ENCODE results near the gene ADAMTS16. TPM values are rescaled to one million over a fixed set of nuclear protein-coding genes. Genes with fewer than 3 reads are reported as not detected.

ADAMTS16 gene
- total RNA-seq, 2 experiments from 2014 or later, result not detected

DNA sequence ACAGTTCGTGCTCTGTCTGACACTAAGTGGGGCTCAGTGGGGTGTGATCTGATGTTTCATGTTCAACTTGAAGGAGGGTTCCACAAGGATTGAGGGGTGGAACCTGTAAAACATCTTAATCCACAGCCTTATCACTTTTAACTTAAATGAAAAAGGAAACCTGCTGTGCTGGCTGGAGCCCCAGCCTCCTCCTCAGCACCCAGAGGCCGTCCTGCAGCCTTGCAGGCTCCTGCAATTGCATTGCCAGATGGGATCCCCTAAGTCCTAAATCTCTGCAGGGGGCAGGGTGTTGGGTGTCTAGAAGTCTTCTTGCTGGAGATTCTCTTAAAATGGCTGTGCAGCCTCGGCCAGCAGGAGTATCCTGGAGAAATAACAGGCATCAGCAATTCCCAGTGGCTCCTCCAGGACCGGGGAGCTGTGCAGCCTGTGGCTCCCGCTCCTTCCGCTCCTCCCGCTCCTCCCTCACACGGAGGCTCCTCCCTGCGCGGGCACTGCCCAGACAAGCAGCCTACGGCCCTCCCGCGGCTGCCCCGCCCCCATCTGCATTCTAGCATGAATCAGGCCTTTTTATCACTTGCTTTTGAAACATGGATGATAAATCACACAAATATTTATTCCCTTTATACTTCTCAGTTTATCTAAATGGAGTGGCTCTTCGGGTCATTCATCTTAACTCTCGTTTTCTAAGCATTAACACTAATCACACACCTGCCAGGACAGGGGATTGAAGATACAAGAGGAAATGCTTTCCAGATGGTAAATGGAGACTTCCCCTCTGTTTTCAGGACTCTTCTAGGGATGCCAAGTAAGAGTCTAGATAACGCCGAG, 131.0 kb downstream of the ADAMTS16 start:
- no peaks in the 10 kb centered on the region for H3K9me3 Mint-ChIP-seq

DNA sequence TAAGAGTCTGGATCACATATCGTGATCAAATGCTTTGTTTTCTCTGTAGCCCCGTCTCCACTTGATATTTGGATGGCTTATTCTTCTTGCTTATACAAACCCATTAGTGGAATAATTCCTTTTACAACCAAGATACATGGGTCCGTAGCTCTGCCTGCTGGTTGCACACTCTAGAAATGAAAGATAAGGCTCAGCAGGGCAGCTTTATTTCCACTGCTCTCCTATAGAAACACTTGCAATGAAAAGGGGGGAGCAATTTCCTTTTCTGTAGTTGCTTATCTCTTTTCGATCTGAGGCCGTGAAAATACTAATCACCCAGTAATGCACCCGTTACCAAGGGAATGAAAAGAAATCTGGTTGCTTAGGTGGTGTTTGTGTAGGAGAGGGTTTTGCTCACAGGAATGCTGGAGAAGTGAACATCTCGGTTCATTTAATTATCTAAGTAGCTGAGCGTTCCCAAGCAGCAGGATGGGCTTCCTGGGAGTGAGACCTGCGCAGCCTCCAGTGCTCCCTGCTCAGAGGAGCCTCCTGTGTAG, 131.7 kb downstream of the ADAMTS16 start:
- Mint-ChIP-seq H3K27ac (no peak overlapping the region), H3K4me3 (no peak overlapping the region), H3K4me1 (ENCODE audit: low read depth) (no peaks in the 10 kb centered on the region), H3K27me3 (peaks cover 3% of the 10 kb centered on the region), H3K9me3 (no peaks in the 10 kb centered on the region), H3K36me3 (no peaks in the 10 kb centered on the region)
- ChIA-PET CTCF (no interaction called here), POLR2A (no interaction called here)
- no peak for DNase-seq
- intact Hi-C loops (cut with micrococcal nuclease), result no loop called here

More for the DNA sequence above, 131.0 kb downstream of the ADAMTS16 start:
- H3K4me1 Mint-ChIP-seq (ENCODE audit: low read depth), result no peaks in the 10 kb centered on the region
- H3K27ac Mint-ChIP-seq, result no peak overlapping the region
- no peak overlapping the region for H3K4me3 Mint-ChIP-seq
- CTCF ChIA-PET, result no interaction called here
- no peak for DNase-seq
- H3K27me3 Mint-ChIP-seq, result peaks cover 2% of the 10 kb centered on the region
- POLR2A ChIA-PET, result no interaction called here
- no peaks in the 10 kb centered on the region for H3K36me3 Mint-ChIP-seq
- intact Hi-C loops (cut with micrococcal nuclease), result no loop called here

GRCh38 chr5:5273398-5273797, 133.3 kb downstream of the ADAMTS16 start:
- peaks cover 3% of the 10 kb centered on the region for H3K27me3 Mint-ChIP-seq

DNA sequence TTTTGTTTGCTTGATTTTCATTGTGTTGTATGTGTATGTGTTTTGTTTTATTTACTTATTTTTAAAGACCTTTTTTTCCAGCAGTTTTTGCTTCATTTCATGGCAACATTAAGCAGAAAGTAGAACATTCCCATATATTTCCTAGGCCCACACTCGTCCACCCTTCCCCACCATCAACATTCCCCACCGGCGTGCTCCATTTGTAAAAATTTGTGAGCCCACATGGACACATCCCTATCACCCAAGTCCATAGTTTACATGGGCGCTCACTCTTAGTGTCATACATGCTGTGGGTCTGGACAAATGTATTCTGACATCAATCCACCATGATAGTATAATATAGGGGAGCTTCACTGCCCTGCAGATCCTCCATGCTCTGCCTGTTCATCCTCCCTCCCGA, 133.8 kb downstream of the ADAMTS16 start:
- H3K27ac Mint-ChIP-seq, result no peak overlapping the region
- no peak for DNase-seq
- CTCF ChIA-PET, result no interaction called here

More at GRCh38 chr5:5273398-5273797, 133.3 kb downstream of the ADAMTS16 start:
- CTCF ChIA-PET, result no interaction called here
- Mint-ChIP-seq H3K27ac (no peak overlapping the region), H3K4me1 (ENCODE audit: low read depth) (no peaks in the 10 kb centered on the region), H3K4me3 (no peak overlapping the region), H3K9me3 (no peaks in the 10 kb centered on the region), H3K36me3 (no peaks in the 10 kb centered on the region)
- DNase-seq, result no peak
- intact Hi-C loops (cut with micrococcal nuclease), result no loop called here
- POLR2A ChIA-PET, result no interaction called here

DNA sequence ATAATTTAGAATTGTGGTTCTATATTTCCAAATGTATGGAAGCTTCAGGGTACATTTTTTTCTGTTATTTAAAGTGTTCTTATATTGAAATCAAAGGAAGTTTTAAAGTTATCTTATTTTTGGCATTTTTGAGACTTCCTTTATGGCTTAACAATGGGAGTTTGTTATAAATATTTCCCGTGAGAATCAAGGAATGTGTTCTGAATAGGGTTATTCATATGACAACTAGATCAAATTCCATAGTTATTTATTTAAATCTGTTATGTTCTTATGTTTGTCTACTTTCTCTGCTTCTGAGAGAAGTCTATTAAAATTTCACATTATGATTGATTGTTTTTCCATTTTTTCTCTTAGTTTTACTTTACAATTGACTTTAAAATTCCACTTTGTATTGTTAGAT, 135.1 kb downstream of the ADAMTS16 start:
- no peak overlapping the region for H3K4me3 Mint-ChIP-seq

More for the DNA sequence above, 133.8 kb downstream of the ADAMTS16 start:
- intact Hi-C loops (cut with micrococcal nuclease), result no loop called here
- no peak overlapping the region for H3K4me3 Mint-ChIP-seq
- POLR2A ChIA-PET, result no interaction called here
- peaks cover 3% of the 10 kb centered on the region for H3K27me3 Mint-ChIP-seq
- no peaks in the 10 kb centered on the region for H3K4me1 Mint-ChIP-seq (ENCODE audit: low read depth)
- no peaks in the 10 kb centered on the region for H3K36me3 Mint-ChIP-seq
- H3K9me3 Mint-ChIP-seq, result no peaks in the 10 kb centered on the region

DNA sequence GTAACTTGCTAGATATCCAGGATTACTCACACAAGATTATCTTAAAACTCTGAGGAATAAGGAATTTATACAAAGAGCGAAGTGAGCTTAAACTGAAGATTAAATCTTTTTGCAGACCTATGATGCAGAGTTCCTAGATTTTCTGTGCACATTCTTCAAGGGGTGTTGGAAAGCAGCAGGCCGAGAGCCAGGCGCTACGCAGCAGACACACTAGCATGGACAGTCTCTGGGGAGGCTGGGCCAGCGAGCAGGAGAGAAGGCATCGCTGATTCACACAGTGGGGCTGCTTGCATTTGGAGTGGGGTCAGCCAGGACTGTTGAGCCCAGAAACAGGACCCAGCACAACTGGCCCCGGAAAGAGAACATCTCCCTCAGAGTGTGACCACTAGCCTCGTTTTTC, 136.3 kb downstream of the ADAMTS16 start:
- H3K36me3 Mint-ChIP-seq, result no peaks in the 10 kb centered on the region
- H3K27ac Mint-ChIP-seq, result no peak overlapping the region
- intact Hi-C loops (cut with micrococcal nuclease), result no loop called here
- H3K9me3 Mint-ChIP-seq, result no peaks in the 10 kb centered on the region
- POLR2A ChIA-PET, result no interaction called here
- CTCF ChIA-PET, result no interaction called here
- DNase-seq, result no peak
- no peak overlapping the region for H3K4me3 Mint-ChIP-seq
- peaks cover 3% of the 10 kb centered on the region for H3K27me3 Mint-ChIP-seq
- no peaks in the 10 kb centered on the region for H3K4me1 Mint-ChIP-seq (ENCODE audit: low read depth)

More for the DNA sequence above, 135.1 kb downstream of the ADAMTS16 start:
- ChIA-PET CTCF (interaction anchor here (1.1 kb wide), 1 partner anchor 9 kb away, joined by 3 read pairs; no protein-coding TSS in a partner anchor), POLR2A (interaction anchor here (0.7 kb wide), 1 partner anchor 12 kb away, joined by 7 read pairs; no protein-coding TSS in a partner anchor)
- H3K4me1 Mint-ChIP-seq (ENCODE audit: low read depth), result no peaks in the 10 kb centered on the region
- DNase-seq, result no peak
- intact Hi-C loops (cut with micrococcal nuclease), result no loop called here
- no peaks in the 10 kb centered on the region for H3K36me3 Mint-ChIP-seq
- peaks cover 3% of the 10 kb centered on the region for H3K27me3 Mint-ChIP-seq
- H3K27ac Mint-ChIP-seq, result no peak overlapping the region
- no peaks in the 10 kb centered on the region for H3K9me3 Mint-ChIP-seq

GRCh38 chr5:5276951-5277517, 136.9 kb downstream of the ADAMTS16 start:
- CTCF ChIA-PET, result no interaction called here
- intact Hi-C loops (cut with micrococcal nuclease), result no loop called here
- Mint-ChIP-seq H3K4me1 (ENCODE audit: low read depth) (no peaks in the 10 kb centered on the region), H3K9me3 (no peaks in the 10 kb centered on the region), H3K27ac (no peak overlapping the region), H3K27me3 (peaks cover 3% of the 10 kb centered on the region), H3K36me3 (no peaks in the 10 kb centered on the region), H3K4me3 (no peak overlapping the region)
- no peak for DNase-seq
- POLR2A ChIA-PET, result no interaction called here

DNA sequence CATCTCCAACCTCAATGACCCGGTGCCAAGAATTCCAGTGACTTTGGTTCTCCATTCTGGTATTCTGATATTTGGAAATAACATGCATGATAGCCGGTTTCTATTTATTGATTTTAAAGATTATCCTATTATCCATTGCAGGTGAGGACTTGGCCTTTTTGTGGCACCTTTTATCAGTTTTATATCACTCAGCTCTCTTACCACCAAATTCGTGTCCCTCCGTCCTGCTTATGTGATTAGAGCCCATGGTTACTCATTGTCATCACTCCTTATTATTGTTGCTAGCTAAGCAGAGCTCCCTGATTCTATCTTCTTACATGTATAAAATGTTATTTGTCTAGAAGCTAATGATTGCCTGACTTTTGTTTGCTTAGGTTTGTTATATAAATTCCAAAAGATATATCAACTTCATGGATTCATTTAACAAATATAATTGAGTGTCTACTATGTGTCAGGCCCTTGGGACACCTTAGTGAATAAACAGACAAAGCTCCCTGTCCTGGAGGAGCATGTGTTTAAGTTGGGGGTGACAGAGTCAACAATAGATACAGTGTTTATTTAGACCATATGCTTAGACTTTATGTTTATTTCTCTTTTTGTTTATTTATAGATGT, 138.2 kb downstream of the ADAMTS16 start:
- POLR2A ChIA-PET, result no interaction called here
- Mint-ChIP-seq H3K27me3 (peaks cover 3% of the 10 kb centered on the region), H3K4me3 (no peak overlapping the region), H3K4me1 (ENCODE audit: low read depth) (no peaks in the 10 kb centered on the region), H3K36me3 (no peaks in the 10 kb centered on the region), H3K9me3 (peaks cover 3% of the 10 kb centered on the region), H3K27ac (no peak overlapping the region)
- CTCF ChIA-PET, result no interaction called here
- intact Hi-C loops (cut with micrococcal nuclease), result no loop called here
- no peak for DNase-seq

GRCh38 chr5:5278815-5279381, 138.8 kb downstream of the ADAMTS16 start:
- no peaks in the 10 kb centered on the region for H3K4me1 Mint-ChIP-seq (ENCODE audit: low read depth)
- ChIA-PET CTCF (no interaction called here), POLR2A (no interaction called here)
- no peak overlapping the region for H3K27ac Mint-ChIP-seq
- H3K4me3 Mint-ChIP-seq, result no peak overlapping the region
- peaks cover 3% of the 10 kb centered on the region for H3K9me3 Mint-ChIP-seq
- no peak for DNase-seq
- no peaks in the 10 kb centered on the region for H3K36me3 Mint-ChIP-seq
- peaks cover 3% of the 10 kb centered on the region for H3K27me3 Mint-ChIP-seq
- intact Hi-C loops (cut with micrococcal nuclease), result no loop called here

GRCh38 chr5:5285906-5286305, 145.8 kb downstream of the ADAMTS16 start:
- ChIA-PET CTCF (no interaction called here), POLR2A (no interaction called here)
- DNase-seq, result no peak
- Mint-ChIP-seq H3K27me3 (peaks cover 2% of the 10 kb centered on the region), H3K9me3 (peaks cover 11% of the 10 kb centered on the region), H3K27ac (no peak overlapping the region), H3K36me3 (no peaks in the 10 kb centered on the region), H3K4me1 (ENCODE audit: low read depth) (no peaks in the 10 kb centered on the region), H3K4me3 (no peak overlapping the region)
- intact Hi-C loops (cut with micrococcal nuclease), result no loop called here

GRCh38 chr5:5287419-5287818, 147.3 kb downstream of the ADAMTS16 start:
- no peak for DNase-seq
- Mint-ChIP-seq H3K27me3 (peaks cover 2% of the 10 kb centered on the region), H3K27ac (no peak overlapping the region), H3K4me3 (no peak overlapping the region), H3K4me1 (ENCODE audit: low read depth) (no peaks in the 10 kb centered on the region), H3K9me3 (peaks cover 11% of the 10 kb centered on the region), H3K36me3 (no peaks in the 10 kb centered on the region)
- CTCF ChIA-PET, result no interaction called here
- POLR2A ChIA-PET, result interaction anchor here (0.9 kb wide), 1 partner anchor 12 kb away, joined by 7 read pairs; no protein-coding TSS in a partner anchor
- intact Hi-C loops (cut with micrococcal nuclease), result no loop called here

DNA sequence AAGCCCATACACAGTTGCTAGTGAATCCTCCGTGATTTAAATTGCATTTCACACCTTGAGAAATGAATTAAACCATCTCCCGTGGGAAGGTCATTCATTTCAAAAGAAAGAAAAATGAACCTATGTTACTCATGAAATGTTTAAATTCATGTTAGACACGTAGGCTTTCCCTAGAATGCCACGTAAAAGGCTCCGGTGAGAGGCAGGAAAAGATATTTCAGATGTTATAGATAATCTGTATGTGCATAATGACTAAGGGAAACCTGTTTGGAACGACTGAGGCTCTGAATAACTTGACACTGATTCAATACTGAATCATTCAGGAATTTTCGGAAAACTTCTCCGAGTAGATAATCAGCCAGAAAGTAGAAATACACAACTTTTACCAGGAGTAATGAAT, 148.1 kb downstream of the ADAMTS16 start:
- H3K27ac Mint-ChIP-seq, result no peak overlapping the region
- ChIA-PET POLR2A (no interaction called here), CTCF (no interaction called here)
- no peak for DNase-seq
- intact Hi-C loops (cut with micrococcal nuclease), result no loop called here
- no peak overlapping the region for H3K4me3 Mint-ChIP-seq
- H3K36me3 Mint-ChIP-seq, result no peaks in the 10 kb centered on the region
- H3K9me3 Mint-ChIP-seq, result peaks cover 8% of the 10 kb centered on the region
- no peaks in the 10 kb centered on the region for H3K4me1 Mint-ChIP-seq (ENCODE audit: low read depth)
- H3K27me3 Mint-ChIP-seq, result peaks cover 2% of the 10 kb centered on the region

Measured in activated CD4-positive, alpha-beta memory T cell treated with anti-CD3 and anti-CD28 coated beads for 36 hours (primary cell).